ENCODE data around the gene GORASP2. TPM values are rescaled to one million over a fixed set of nuclear protein-coding genes. Genes with fewer than 3 reads are reported as not detected.
A peak's percentile ranks its signal among the peaks of the same experiment; 100 is the strongest.

The GORASP2 gene
- polyA plus RNA-seq, 3 donors: 34.5 to 51.2 (median 46.5) TPM

- WGBS (ENCODE audit: insufficient coverage): 100% methylated on average over 1 of the region's 2 CpGs
- Histone ChIP-seq H3K36me3 (replicated peaks in 1 of 2; ENCODE audit: control insufficient read depth in 1 of 2, insufficient read depth in 2 of 2, low read length in 2 of 2) (no peaks in the 10 kb centered on the region), H2AFZ (ENCODE audit: insufficient read depth, low read depth, low read length, poor library complexity, severe bottlenecking) (no peak overlapping the region), H3K27ac (ENCODE audit: low read depth in 1 of 2, low read length in 2 of 2) (no peak overlapping the region), H3K4me1 (ENCODE audit: control insufficient read depth in 1 of 2, insufficient read depth in 2 of 2, low read length in 2 of 2) (no peaks in the 10 kb centered on the region), H3K4me3 (replicated peaks in 1 of 3; ENCODE audit: low read depth in 2 of 3, low read length in 3 of 3) (no peak overlapping the region), H3K79me2 (ENCODE audit: insufficient read depth, low read length) (no peaks in the 10 kb centered on the region), H3K4me2 (replicated peaks; ENCODE audit: extremely low read depth, low read length, poor library complexity, severe bottlenecking) (no peak overlapping the region), H3K27me3 (ENCODE audit: control insufficient read depth in 2 of 2, insufficient read depth in 2 of 2, low read length in 2 of 2) (no peaks in the 10 kb centered on the region), H4K20me1 (ENCODE audit: insufficient read depth, low read length) (no peaks in the 10 kb centered on the region), H3K9me3 (replicated peaks in 1 of 2; ENCODE audit: control insufficient read depth in 1 of 2, insufficient read depth in 1 of 2, low read length in 2 of 2) (no peaks in the 10 kb centered on the region), H3K9ac (ENCODE audit: insufficient read depth, low read length, poor library complexity, severe bottlenecking) (no peak overlapping the region)
- intact Hi-C loops (cut with micrococcal nuclease): no loop called here
- no peak for DNase-seq
- Mint-ChIP-seq H3K9me3 (peaks cover 0 to 6% (median 1%) of the 10 kb centered on the region in 7 donors), H3K4me1 (peaks cover 7% of the 10 kb centered on the region), H3K27ac (no peak overlapping the region), H3K4me3 (no peak overlapping the region), H3K27me3 (ENCODE audit: low read depth in 3 of 3) (peaks cover 1 to 11% (median 6%) of the 10 kb centered on the region in 3 donors), H3K36me3 (no peaks in the 10 kb centered on the region)
- no peak for TF ChIP-seq CTCF (IDR thresholded peaks at IDR 0.05)
Measured at GRCh38 chr2:170882758-170883157, 46.3 kb upstream of the GORASP2 start.

GRCh38 chr2:170883683-170884082 is 45.4 kb upstream of the GORASP2 start:
- Histone ChIP-seq H3K4me2 (replicated peaks; ENCODE audit: extremely low read depth, low read length, poor library complexity, severe bottlenecking) (no peak overlapping the region), H3K9ac (ENCODE audit: insufficient read depth, low read length, poor library complexity, severe bottlenecking) (no peak overlapping the region)
- peak overlapping the region in 1 of 7 donors; percentile 35 for H3K27ac Mint-ChIP-seq

More at GRCh38 chr2:170883683-170884082, 45.4 kb upstream of the GORASP2 start:
- H3K79me2 ChIP-seq (ENCODE audit: insufficient read depth, low read length): no peaks in the 10 kb centered on the region
- H3K4me3 Mint-ChIP-seq: no peak overlapping the region
- no peaks in the 10 kb centered on the region for H3K9me3 ChIP-seq (replicated peaks in 1 of 2; ENCODE audit: control insufficient read depth in 1 of 2, insufficient read depth in 1 of 2, low read length in 2 of 2)
- H2AFZ ChIP-seq (ENCODE audit: insufficient read depth, low read depth, low read length, poor library complexity, severe bottlenecking): no peak overlapping the region
- H4K20me1 ChIP-seq (ENCODE audit: insufficient read depth, low read length): no peaks in the 10 kb centered on the region
- no peaks in the 10 kb centered on the region for H3K4me1 ChIP-seq (ENCODE audit: control insufficient read depth in 1 of 2, insufficient read depth in 2 of 2, low read length in 2 of 2)
- H3K27ac ChIP-seq (ENCODE audit: low read depth in 1 of 2, low read length in 2 of 2): no peak overlapping the region
- H3K27me3 ChIP-seq (ENCODE audit: control insufficient read depth in 2 of 2, insufficient read depth in 2 of 2, low read length in 2 of 2): no peaks in the 10 kb centered on the region
- H3K36me3 Mint-ChIP-seq: no peaks in the 10 kb centered on the region
- no peaks in the 10 kb centered on the region for H3K36me3 ChIP-seq (replicated peaks in 1 of 2; ENCODE audit: control insufficient read depth in 1 of 2, insufficient read depth in 2 of 2, low read length in 2 of 2)
- no peak overlapping the region for H3K4me3 ChIP-seq (replicated peaks in 1 of 3; ENCODE audit: low read depth in 2 of 3, low read length in 3 of 3)
- H3K4me1 Mint-ChIP-seq: no peaks in the 10 kb centered on the region
- TF ChIP-seq CTCF (IDR thresholded peaks at IDR 0.05): no peak
- intact Hi-C loops (cut with micrococcal nuclease): no loop called here
- WGBS (ENCODE audit: insufficient coverage): 100% methylated on average over 1 of the region's 2 CpGs
- no peak for DNase-seq
- H3K9me3 Mint-ChIP-seq: peaks cover 0 to 6% (median 1%) of the 10 kb centered on the region in 7 donors
- peaks cover 1 to 11% (median 6%) of the 10 kb centered on the region in 3 donors for H3K27me3 Mint-ChIP-seq (ENCODE audit: low read depth in 3 of 3)

Measured in CD14-positive monocyte (primary cell).